IMR-90 (cell line): ENCODE data around the gene PIK3C2A.

Experiments used
- BHLHE40 ChIP-seq: fragments of 150-350 bp; IDR thresholded peaks from 2 replicates; pipeline ENCODE4 v1.6.1; 2016; ENCODE audit warnings: mild to moderate bottlenecking, low read depth, low read length
- CEBPB ChIP-seq: IDR thresholded peaks from 2 replicates; pipeline ENCODE4 v1.6.1; 2012; ENCODE audit warnings: low read depth, low read length, improper control_type of control experiment
- CHD1 ChIP-seq: IDR thresholded peaks from 2 replicates; pipeline ENCODE4 v1.6.1; 2012; ENCODE audit warnings: low read depth, low read length, improper control_type of control experiment
- FOS ChIP-seq: fragments of 150-350 bp; IDR thresholded peaks from 2 replicates; pipeline ENCODE4 v1.6.1; 2016; ENCODE audit warnings: low read depth, low read length
- MAFK ChIP-seq: IDR thresholded peaks from 2 replicates; pipeline ENCODE4 v1.6.1; 2012; ENCODE audit warnings: low read depth, low read length, improper control_type of control experiment
- MAZ ChIP-seq: IDR thresholded peaks from 2 replicates; pipeline ENCODE4 v1.6.1; 2012; ENCODE audit warnings: low read depth, mild to moderate bottlenecking, low read length, improper control_type of control experiment, moderate library complexity, borderline replicate concordance
- MXI1 ChIP-seq: IDR thresholded peaks from 2 replicates; pipeline ENCODE4 v1.6.1; 2012; ENCODE audit warnings: low read depth, mild to moderate bottlenecking, low read length, moderate library complexity, borderline replicate concordance
- POLR2A ChIP-seq: IDR thresholded peaks from 2 replicates; pipeline ENCODE4 v1.6.1; 2012; ENCODE audit warnings: mild to moderate bottlenecking, low read depth, low read length
- RAD21 ChIP-seq: IDR thresholded peaks from 2 replicates; pipeline ENCODE4 v1.6.1; 2012; ENCODE audit warnings: low read length, improper control_type of control experiment
- RFX5 ChIP-seq: IDR thresholded peaks from 2 replicates; pipeline ENCODE4 v1.8.0; 2012; ENCODE audit warnings: low read depth, mild to moderate bottlenecking, low read length, moderate library complexity
- SMC3 ChIP-seq: fragments of 150-350 bp; IDR thresholded peaks from 2 replicates; pipeline ENCODE4 v1.6.1; 2016; ENCODE audit warnings: low read depth, mild to moderate bottlenecking, antibody characterized with exemption, low read length, moderate library complexity
- TF ChIP-seq, protein P1 (sequence below): conservative IDR thresholded peaks from 2 replicates; pipeline ENCODE4 v1.5.1; 2012; ENCODE audit warnings: mild to moderate bottlenecking, low read depth, low read length, improper control_type of control experiment
- TF ChIP-seq, protein P2 (sequence below): fragments of 150-350 bp; IDR thresholded peaks from 2 replicates; pipeline ENCODE4 v1.6.1; 2017; ENCODE audit warnings: mild to moderate bottlenecking, antibody characterized with exemption, low read length, low read depth
- TF ChIP-seq, protein P3 (sequence below): fragments of 150-350 bp; IDR thresholded peaks from 2 replicates; pipeline ENCODE4 v1.6.1; 2016; ENCODE audit warnings: low read depth, mild to moderate bottlenecking, low read length, moderate library complexity, borderline replicate concordance

GRCh38 chr11:17250561-17251350, 43.0 kb upstream of the PIK3C2A start:
- TF ChIP-seq, protein P1, sequence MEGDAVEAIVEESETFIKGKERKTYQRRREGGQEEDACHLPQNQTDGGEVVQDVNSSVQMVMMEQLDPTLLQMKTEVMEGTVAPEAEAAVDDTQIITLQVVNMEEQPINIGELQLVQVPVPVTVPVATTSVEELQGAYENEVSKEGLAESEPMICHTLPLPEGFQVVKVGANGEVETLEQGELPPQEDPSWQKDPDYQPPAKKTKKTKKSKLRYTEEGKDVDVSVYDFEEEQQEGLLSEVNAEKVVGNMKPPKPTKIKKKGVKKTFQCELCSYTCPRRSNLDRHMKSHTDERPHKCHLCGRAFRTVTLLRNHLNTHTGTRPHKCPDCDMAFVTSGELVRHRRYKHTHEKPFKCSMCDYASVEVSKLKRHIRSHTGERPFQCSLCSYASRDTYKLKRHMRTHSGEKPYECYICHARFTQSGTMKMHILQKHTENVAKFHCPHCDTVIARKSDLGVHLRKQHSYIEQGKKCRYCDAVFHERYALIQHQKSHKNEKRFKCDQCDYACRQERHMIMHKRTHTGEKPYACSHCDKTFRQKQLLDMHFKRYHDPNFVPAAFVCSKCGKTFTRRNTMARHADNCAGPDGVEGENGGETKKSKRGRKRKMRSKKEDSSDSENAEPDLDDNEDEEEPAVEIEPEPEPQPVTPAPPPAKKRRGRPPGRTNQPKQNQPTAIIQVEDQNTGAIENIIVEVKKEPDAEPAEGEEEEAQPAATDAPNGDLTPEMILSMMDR, result no peak
- TF ChIP-seq, protein P2, sequence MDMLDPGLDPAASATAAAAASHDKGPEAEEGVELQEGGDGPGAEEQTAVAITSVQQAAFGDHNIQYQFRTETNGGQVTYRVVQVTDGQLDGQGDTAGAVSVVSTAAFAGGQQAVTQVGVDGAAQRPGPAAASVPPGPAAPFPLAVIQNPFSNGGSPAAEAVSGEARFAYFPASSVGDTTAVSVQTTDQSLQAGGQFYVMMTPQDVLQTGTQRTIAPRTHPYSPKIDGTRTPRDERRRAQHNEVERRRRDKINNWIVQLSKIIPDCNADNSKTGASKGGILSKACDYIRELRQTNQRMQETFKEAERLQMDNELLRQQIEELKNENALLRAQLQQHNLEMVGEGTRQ, result no peak
- TF ChIP-seq BHLHE40 (no peak), CEBPB (no peak), MXI1 (no peak), POLR2A (no peak), FOS (no peak), MAFK (no peak), CHD1 (no peak), RAD21 (no peak), MAZ (no peak), RFX5 (no peak), SMC3 (no peak)
- TF ChIP-seq, protein P3, sequence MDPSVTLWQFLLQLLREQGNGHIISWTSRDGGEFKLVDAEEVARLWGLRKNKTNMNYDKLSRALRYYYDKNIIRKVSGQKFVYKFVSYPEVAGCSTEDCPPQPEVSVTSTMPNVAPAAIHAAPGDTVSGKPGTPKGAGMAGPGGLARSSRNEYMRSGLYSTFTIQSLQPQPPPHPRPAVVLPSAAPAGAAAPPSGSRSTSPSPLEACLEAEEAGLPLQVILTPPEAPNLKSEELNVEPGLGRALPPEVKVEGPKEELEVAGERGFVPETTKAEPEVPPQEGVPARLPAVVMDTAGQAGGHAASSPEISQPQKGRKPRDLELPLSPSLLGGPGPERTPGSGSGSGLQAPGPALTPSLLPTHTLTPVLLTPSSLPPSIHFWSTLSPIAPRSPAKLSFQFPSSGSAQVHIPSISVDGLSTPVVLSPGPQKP, result no peak
